Measurements from ENCODE around the gene KIR2DL3.
A peak's percentile ranks its signal among the peaks of the same experiment; 100 is the strongest.
"Not testable (repeated sequence)": the region's sequence is repeated elsewhere in the genome, so short reads cannot be mapped to it uniquely, and the experiment has no call there.

Gene KIR2DL3

DNA sequence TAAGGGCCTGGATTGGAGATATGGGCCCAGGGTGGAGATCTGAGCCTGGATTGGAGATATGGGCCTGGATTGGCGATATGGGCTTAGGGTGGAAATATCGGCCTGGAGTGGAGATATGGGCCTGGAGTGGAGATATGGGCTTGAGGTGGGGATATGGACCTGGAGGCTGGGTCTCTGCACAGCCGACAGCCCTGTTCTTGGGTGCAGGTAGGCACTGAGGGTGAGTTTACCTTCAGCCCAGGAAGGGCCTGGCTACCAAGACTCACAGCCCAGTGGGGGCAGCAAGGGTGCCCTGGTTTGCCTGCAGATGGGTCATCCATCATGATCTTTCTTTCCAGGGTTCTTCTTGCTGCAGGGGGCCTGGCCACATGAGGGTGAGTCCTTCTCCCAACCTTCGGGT, 32.2 kb downstream of the KIR2DL3 start:
- not testable (repeated sequence) for ATAC-seq

DNA sequence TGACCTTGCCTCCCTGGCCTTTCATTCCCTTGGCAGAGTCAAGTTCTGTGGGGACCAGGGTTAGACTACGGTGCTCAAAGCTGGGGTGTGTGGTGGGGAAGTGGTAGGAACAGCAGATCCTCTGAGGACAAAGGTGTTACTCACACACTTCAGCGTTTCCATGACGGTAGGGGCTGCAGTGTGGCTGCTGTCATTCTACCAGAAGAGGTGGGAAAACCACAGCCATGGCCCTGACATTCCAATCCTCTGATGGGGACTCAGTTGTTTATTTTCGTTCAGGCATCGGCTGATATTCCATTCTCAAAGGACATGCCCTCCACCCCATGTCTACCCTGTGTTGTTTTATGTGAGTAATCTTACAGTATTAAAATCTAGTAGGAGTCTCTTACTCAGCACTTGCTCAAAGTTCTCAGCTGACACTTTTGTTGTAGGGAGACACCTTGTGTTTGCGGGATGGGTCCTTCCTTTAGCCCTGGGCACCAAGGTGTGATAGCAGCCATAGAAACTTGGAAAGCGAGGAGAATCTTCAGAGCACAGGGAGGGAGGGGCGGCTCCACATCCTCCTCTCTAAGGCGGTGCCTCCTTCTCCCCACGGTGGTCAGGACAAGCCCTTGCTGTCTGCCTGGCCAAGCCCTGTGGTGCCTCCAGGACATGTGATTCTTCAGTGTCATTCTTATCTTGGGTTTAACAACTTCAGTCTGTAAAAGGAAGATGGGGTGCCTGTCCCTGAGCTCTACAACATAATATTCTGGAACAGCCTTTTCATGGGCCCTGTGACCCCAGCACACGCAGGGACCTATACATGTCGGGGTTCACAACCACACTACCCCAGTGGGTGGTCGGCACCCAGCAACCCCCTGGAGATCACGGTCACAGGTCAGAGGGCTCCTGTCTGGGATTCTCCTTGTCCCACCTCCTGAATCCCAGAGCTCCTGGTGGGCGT, 33.0 kb downstream of the KIR2DL3 start:
- H3K9me3 Mint-ChIP-seq; H3K4me1 Mint-ChIP-seq; H3K27ac Mint-ChIP-seq; H3K36me3 Mint-ChIP-seq; H3K4me3 Mint-ChIP-seq; DNase-seq (ENCODE audit: low spot score in 2 of 2): not testable (repeated sequence)
- peak; percentile 63 for ATAC-seq

More for the DNA sequence above, 32.2 kb downstream of the KIR2DL3 start:
- not testable (repeated sequence) for H3K36me3 Mint-ChIP-seq; H3K4me1 Mint-ChIP-seq; H3K27ac Mint-ChIP-seq; H3K4me3 Mint-ChIP-seq; DNase-seq (ENCODE audit: low spot score in 2 of 2); H3K9me3 Mint-ChIP-seq

DNA sequence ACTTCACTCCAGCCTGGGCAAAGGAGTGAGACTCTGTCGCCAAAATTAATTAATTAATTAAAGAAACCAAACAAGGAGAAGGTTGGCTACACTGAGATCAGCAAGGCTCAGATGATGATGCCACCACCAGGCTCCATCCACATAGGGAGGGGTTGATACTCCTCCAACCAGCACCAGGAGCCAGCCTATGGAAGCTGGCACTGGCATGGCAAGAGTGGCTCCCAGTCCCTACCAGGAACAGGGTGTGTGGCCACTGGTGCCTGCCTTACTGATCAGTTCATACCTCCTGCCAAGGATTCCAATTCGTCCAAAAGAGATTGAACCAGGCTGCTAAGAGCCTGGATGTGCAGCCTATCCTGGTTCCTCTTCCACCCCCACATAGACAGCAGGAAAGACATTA, 34.4 kb downstream of the KIR2DL3 start:
- H3K9me3 Mint-ChIP-seq; H3K36me3 Mint-ChIP-seq; DNase-seq (ENCODE audit: low spot score in 2 of 2); H3K4me1 Mint-ChIP-seq; H3K27ac Mint-ChIP-seq; H3K4me3 Mint-ChIP-seq; ATAC-seq: not testable (repeated sequence)

- not testable (repeated sequence) for H3K4me3 Mint-ChIP-seq; H3K4me1 Mint-ChIP-seq; H3K27ac Mint-ChIP-seq; H3K9me3 Mint-ChIP-seq; H3K36me3 Mint-ChIP-seq; DNase-seq (ENCODE audit: low spot score in 2 of 2)
- peak; percentile 28 for ATAC-seq
Measured at GRCh38 chr19:54775095-54775815, 36.9 kb downstream of the KIR2DL3 start.

- H3K4me1 Mint-ChIP-seq, H3K4me3 Mint-ChIP-seq: not testable (repeated sequence)
- ATAC-seq: peak; percentile 11
Measured at GRCh38 chr19:54775830-54776229, 37.5 kb downstream of the KIR2DL3 start.

GRCh38 chr19:54777851-54778250, 39.5 kb downstream of the KIR2DL3 start:
- H3K9me3 Mint-ChIP-seq; H3K27ac Mint-ChIP-seq; ATAC-seq; H3K36me3 Mint-ChIP-seq; DNase-seq (ENCODE audit: low spot score in 2 of 2); H3K4me3 Mint-ChIP-seq; H3K4me1 Mint-ChIP-seq: not testable (repeated sequence)

More at GRCh38 chr19:54775830-54776229, 37.5 kb downstream of the KIR2DL3 start:
- not testable (repeated sequence) for H3K9me3 Mint-ChIP-seq; H3K36me3 Mint-ChIP-seq; DNase-seq (ENCODE audit: low spot score in 2 of 2); H3K27ac Mint-ChIP-seq

GRCh38 chr19:54778896-54779295, 40.6 kb downstream of the KIR2DL3 start:
- not testable (repeated sequence) for H3K4me1 Mint-ChIP-seq; DNase-seq (ENCODE audit: low spot score in 2 of 2); ATAC-seq; H3K27ac Mint-ChIP-seq; H3K4me3 Mint-ChIP-seq; H3K36me3 Mint-ChIP-seq; H3K9me3 Mint-ChIP-seq

GRCh38 chr19:54782916-54783315, 44.6 kb downstream of the KIR2DL3 start:
- not testable (repeated sequence) for H3K36me3 Mint-ChIP-seq; H3K9me3 Mint-ChIP-seq; H3K4me3 Mint-ChIP-seq; H3K4me1 Mint-ChIP-seq; H3K27ac Mint-ChIP-seq; DNase-seq (ENCODE audit: low spot score in 2 of 2); ATAC-seq

- not testable (repeated sequence) for H3K27ac Mint-ChIP-seq; DNase-seq (ENCODE audit: low spot score in 2 of 2); ATAC-seq; H3K4me3 Mint-ChIP-seq; H3K36me3 Mint-ChIP-seq; H3K4me1 Mint-ChIP-seq; H3K9me3 Mint-ChIP-seq
Measured at GRCh38 chr19:54786091-54786723, 47.9 kb downstream of the KIR2DL3 start.

DNA sequence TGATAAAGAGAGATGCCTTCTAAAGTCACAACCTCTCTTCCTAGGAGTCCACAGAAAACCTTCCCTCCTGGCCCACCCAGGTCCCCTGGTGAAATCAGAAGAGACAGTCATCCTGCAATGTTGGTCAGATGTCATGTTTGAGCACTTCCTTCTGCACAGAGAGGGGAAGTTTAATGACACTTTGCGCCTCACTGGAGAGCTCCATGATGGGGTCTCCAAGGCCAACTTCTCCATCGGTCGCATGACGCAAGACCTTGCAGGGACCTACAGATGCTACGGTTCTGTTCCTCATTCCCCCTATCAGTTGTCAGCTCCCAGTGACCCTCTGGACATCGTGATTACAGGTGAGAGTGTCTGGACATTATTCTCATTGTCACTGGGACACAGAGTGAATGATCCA, 49.8 kb downstream of the KIR2DL3 start:
- not testable (repeated sequence) for H3K4me3 Mint-ChIP-seq; H3K36me3 Mint-ChIP-seq; H3K27ac Mint-ChIP-seq; ATAC-seq; H3K9me3 Mint-ChIP-seq; DNase-seq (ENCODE audit: low spot score in 2 of 2)
- H3K4me1 Mint-ChIP-seq: peaks cover 14% of the 10 kb centered on the region

DNA sequence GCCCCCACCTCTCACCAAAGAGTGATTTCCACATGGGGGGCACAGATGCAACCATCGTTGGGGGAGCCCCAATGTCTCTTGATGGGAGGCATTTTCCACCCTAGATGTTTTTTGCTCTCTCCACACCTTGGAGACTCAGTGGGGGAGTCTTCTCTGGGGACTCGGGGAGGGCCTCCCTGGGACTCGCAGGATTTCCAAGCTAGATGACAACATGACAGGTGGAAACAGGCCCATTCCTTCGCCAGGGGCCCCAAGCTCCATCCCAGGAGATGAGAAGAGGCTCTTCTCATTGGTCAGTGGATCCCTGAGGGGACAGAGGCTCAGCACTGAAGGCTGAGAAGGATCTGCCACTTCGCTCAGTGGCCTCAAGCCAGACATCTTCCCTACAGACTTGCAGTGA, 52.4 kb downstream of the KIR2DL3 start:
- DNase-seq (ENCODE audit: low spot score in 2 of 2) (no peak), ATAC-seq (no peak)
- no peaks in the 10 kb centered on the region for H3K36me3 Mint-ChIP-seq
- no peaks in the 10 kb centered on the region for H3K9me3 Mint-ChIP-seq
- H3K27ac Mint-ChIP-seq: no peak overlapping the region
- peaks cover 22% of the 10 kb centered on the region for H3K4me1 Mint-ChIP-seq
- no peak overlapping the region for H3K4me3 Mint-ChIP-seq

GRCh38 chr19:54791476-54791875, 53.2 kb downstream of the KIR2DL3 start:
- Mint-ChIP-seq H3K4me3 (no peak overlapping the region), H3K36me3 (no peaks in the 10 kb centered on the region), H3K9me3 (no peaks in the 10 kb centered on the region), H3K27ac (no peak overlapping the region), H3K4me1 (peaks cover 22% of the 10 kb centered on the region)
- no peak for DNase-seq (ENCODE audit: low spot score in 2 of 2)
- ATAC-seq: no peak

GRCh38 chr19:54792814-54793213, 54.5 kb downstream of the KIR2DL3 start:
- peak; percentile 43 for ATAC-seq
- peak overlapping the region; percentile 59 for H3K4me3 Mint-ChIP-seq
- DNase-seq (ENCODE audit: low spot score in 2 of 2): no peak
- H3K4me1 Mint-ChIP-seq: peaks cover 22% of the 10 kb centered on the region
- no peaks in the 10 kb centered on the region for H3K36me3 Mint-ChIP-seq
- peak overlapping the region; percentile 67 for H3K27ac Mint-ChIP-seq
- H3K9me3 Mint-ChIP-seq: no peaks in the 10 kb centered on the region

GRCh38 chr19:54795758-54796157, 57.4 kb downstream of the KIR2DL3 start:
- no peak for ATAC-seq
- no peaks in the 10 kb centered on the region for H3K9me3 Mint-ChIP-seq
- no peak overlapping the region for H3K4me3 Mint-ChIP-seq
- no peak overlapping the region for H3K27ac Mint-ChIP-seq
- H3K36me3 Mint-ChIP-seq: no peaks in the 10 kb centered on the region
- no peak for DNase-seq (ENCODE audit: low spot score in 2 of 2)
- H3K4me1 Mint-ChIP-seq: peaks cover 22% of the 10 kb centered on the region

Measured in stimulated activated effector memory CD8-positive, alpha-beta T cell treated with anti-CD3 and anti-CD28 coated beads, Interleukin-12 subunit alpha, Interleukin-12 subunit beta, amount 100 ng/mL, for 72 hours (primary cell).